ENCODE results near the gene CDK3. TPM values are rescaled to one million over a fixed set of nuclear protein-coding genes. Genes with fewer than 3 reads are reported as not detected.

The CDK3 gene
- total RNA-seq, 1 experiment from 2014 or later: 11.7 TPM

- Histone ChIP-seq H3K79me1 (ENCODE audit: insufficient read depth, low read depth, low read length, poor library complexity, severe bottlenecking) (no peaks in the 10 kb centered on the region), H2BK20ac (ENCODE audit: low read depth, low read length, poor library complexity, severe bottlenecking) (no peak overlapping the region), H3K18ac (ENCODE audit: insufficient read length, low read depth, low read length) (no peak overlapping the region), H4K91ac (ENCODE audit: insufficient read length, low read depth, low read length) (no peak overlapping the region), H4K20me1 (ENCODE audit: control insufficient read depth, insufficient read depth, insufficient read length) (no peaks in the 10 kb centered on the region), H3K9ac (ENCODE audit: extremely low read depth, insufficient read length, low read length) (no peak overlapping the region), H2AK5ac (ENCODE audit: insufficient read length, low read length) (no peak overlapping the region), H3K4me1 (ENCODE audit: insufficient read depth, low read length) (peaks cover 7% of the 10 kb centered on the region; the same call in 1 of the 2 replicates), H3K9me3 (ENCODE audit: control insufficient read depth, low read depth, low read length) (no peaks in the 10 kb centered on the region), H3K23ac (ENCODE audit: insufficient read length, low read depth, low read length) (no peak overlapping the region), H3K27me3 (ENCODE audit: insufficient read depth, low read length) (no peaks in the 10 kb centered on the region), H3K23me2 (ENCODE audit: insufficient read length, low read depth, low read length, poor library complexity, severe bottlenecking) (no peaks in the 10 kb centered on the region), H2AFZ (ENCODE audit: low read length) (no peak overlapping the region), H3T11ph (ENCODE audit: low read length) (no peak overlapping the region), H3K4me2 (ENCODE audit: insufficient read depth, insufficient read length, low read length) (peak overlapping the region; percentile 43), H2BK5ac (ENCODE audit: insufficient read length, low read length) (no peak overlapping the region), H3K14ac (ENCODE audit: insufficient read depth, low read length) (no peak overlapping the region), H3K56ac (ENCODE audit: insufficient read length, low read depth, low read length) (no peak overlapping the region), H2BK15ac (ENCODE audit: low read depth, low read length) (no peak overlapping the region), H3K4ac (ENCODE audit: low read depth, low read length) (no peak overlapping the region), H3K27ac (ENCODE audit: insufficient read length, low read depth, low read length) (no peak overlapping the region), H2BK12ac (ENCODE audit: insufficient read length, low read depth, low read length) (no peak overlapping the region), H4K5ac (ENCODE audit: insufficient read length, low read depth, low read length) (no peak overlapping the region), H4K8ac (replicated peaks; ENCODE audit: insufficient read length, low read depth, low read length) (no peak overlapping the region), H3K79me2 (ENCODE audit: insufficient read depth, low read length) (no peaks in the 10 kb centered on the region), H2BK120ac (ENCODE audit: low read depth, low read length, poor library complexity, severe bottlenecking) (no peak overlapping the region)
- no peaks in the 10 kb centered on the region for H3K27me3 Mint-ChIP-seq (ENCODE audit: low read depth)
- H3K4me3 Mint-ChIP-seq: peak overlapping the region; percentile 7 to 22; a peak in 2 of 5 replicates
- no peak for TF ChIP-seq CTCF (conservative IDR thresholded peaks at IDR 0.05)
- peak overlapping the region in 2 of 3 experiments; percentile 55 to 84; a peak in 6 of 7 replicates for H3K27ac Mint-ChIP-seq
- H3K36me3 Mint-ChIP-seq (ENCODE audit: insufficient read depth in 1 of 3, low read depth in 3 of 3): peaks cover 8 to 23% (median 22%) of the 10 kb centered on the region in 3 experiments; a peak in 6 of 7 replicates
- no CpG with 5 or more reads among the region's 8 CpGs for WGBS (ENCODE audit: extremely low coverage, insufficient read length, low lambda C conversion rate)
- no peak for DNase-seq
- H3K9me3 Mint-ChIP-seq: no peaks in the 10 kb centered on the region
- H3K4me1 Mint-ChIP-seq: peaks cover 19 to 23% of the 10 kb centered on the region in 2 experiments
These were observed 41.4 kb upstream of the CDK3 start for GRCh38 chr17:75959051-75959838.

All from H9 (cell line).